Measurements from ENCODE around the gene OR10J1. TPM values are rescaled to one million over a fixed set of nuclear protein-coding genes. Genes with fewer than 3 reads are reported as not detected.
"Not testable (repeated sequence)": the region's sequence is repeated elsewhere in the genome, so short reads cannot be mapped to it uniquely, and the experiment has no call there.

OR10J1 gene, protein sequence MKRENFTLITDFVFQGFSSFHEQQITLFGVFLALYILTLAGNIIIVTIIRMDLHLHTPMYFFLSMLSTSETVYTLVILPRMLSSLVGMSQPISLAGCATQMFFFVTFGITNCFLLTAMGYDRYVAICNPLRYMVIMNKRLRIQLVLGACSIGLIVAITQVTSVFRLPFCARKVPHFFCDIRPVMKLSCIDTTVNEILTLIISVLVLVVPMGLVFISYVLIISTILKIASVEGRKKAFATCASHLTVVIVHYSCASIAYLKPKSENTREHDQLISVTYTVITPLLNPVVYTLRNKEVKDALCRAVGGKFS
- polyA plus RNA-seq (ENCODE audit: insufficient read length in 4 of 4): under 1 TPM in 1 of 4 donors, not detected in 3; 0.03 TPM

DNA sequence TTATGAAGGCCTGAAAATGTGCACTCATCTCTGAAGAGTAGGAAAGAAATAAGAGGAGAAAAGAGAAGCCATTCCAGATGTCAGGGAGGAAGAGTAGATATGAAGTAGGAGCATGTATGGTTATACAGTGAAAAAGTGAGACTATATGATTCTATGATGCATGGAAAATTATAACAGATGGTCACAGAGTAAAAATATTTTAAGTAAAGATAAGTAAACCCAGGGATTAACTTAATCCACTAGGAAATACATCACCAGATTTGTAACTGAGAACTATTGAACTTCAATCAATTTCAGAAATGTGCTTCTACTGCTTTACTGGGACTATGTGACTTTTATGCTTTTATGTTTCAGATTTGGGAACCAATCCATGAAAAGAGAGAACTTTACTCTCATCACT is at the start of gene OR10J1:
Gene OR10J1, plus strand, starts transcription at position 301 of the 400 bp plus-strand sequence. Its CDS starts 70 bp downstream, at position 371.
- no peak for DNase-seq (ENCODE audit: low read depth in 4 of 4, low spot score in 3 of 4)

DNA sequence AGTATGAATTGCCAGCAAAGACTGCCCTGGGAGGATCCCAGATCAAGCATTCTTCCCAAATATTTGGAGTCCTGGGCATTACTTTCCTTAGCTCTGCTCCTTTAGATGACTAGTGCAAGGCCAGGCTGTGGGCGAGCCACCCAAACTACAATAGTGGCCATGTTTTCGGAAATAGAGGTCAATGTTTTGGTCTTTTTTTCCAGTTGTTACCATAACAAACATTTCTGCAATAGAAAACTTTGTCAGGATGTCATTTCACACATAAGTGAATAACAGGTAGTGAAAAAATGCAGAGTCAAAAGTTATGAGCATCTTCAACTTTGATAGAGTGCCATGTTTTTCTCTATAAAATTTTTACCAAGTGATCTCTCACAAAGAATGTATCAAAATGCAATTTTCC is 32.7 kb upstream of the OR10J1 start:
- DNase-seq (ENCODE audit: low read depth in 4 of 4, low spot score in 3 of 4): no peak

DNA sequence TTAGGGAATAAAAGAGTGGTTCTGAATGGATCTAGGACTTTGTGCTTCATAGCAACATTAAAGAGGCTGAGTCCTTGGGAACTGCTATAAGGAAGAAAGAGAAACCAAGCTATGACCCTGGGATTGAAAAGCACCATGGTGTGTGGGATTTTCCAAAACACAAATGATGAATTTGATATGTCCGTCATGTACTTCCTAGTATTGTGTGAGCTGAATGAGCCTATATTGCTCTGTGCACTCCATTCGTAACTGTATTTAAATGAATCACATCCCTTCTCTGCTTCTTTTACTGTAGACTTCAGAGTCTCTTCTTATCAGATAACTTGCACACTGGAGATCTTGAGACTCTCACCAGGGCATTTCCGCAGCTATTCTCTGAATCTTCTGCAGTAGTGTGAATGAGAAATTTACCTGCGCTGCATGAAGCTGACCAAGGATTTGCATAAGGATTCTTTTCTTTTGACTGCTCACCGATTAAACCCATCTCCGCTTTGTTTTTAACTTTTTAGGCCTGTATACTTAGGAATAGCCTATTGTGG is 30.6 kb upstream of the OR10J1 start:
- no peak for DNase-seq (ENCODE audit: low read depth in 4 of 4, low spot score in 3 of 4)

DNA sequence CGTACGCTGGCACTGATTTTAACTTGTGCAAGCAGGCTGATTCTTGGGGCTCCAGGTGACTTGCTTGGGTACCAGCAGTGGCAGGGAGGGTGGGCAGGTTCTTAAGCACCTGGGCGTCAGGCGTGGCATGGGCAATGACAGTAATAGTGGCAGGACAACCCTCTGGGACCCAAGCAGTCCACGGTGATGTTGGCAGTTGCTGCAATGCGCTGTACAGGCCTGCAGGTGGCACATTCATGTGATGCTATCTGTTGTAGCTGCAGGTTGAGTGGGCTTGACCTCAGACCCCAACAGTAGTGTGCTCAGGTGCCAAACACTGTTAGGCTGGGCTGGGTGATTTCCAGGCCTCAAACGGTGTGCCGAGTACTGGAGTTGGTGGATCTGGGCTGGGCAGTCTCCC is 17.7 kb upstream of the OR10J1 start:
- no peak for DNase-seq (ENCODE audit: low read depth in 4 of 4, low spot score in 3 of 4)

DNA sequence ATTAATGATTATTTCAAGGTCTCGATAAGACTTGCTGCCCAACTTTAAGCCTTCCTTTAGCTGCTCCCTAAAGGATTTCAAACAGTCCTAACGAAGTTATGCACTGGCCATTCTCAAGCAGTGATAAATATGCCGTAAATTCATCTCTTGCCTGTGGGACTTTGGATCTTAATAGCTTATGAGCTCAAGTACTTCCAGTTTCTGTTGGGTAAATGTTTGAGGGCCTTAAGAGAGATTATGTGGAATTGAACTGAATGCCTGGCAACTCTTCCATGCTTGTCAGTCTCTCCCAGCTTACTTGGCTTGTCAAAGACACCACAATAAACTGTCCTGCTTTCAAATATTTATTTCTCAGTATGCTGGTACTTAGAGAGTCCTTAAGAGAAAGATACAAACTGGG is 11.0 kb upstream of the OR10J1 start:
- no peak for DNase-seq (ENCODE audit: low read depth in 4 of 4, low spot score in 3 of 4)

DNA sequence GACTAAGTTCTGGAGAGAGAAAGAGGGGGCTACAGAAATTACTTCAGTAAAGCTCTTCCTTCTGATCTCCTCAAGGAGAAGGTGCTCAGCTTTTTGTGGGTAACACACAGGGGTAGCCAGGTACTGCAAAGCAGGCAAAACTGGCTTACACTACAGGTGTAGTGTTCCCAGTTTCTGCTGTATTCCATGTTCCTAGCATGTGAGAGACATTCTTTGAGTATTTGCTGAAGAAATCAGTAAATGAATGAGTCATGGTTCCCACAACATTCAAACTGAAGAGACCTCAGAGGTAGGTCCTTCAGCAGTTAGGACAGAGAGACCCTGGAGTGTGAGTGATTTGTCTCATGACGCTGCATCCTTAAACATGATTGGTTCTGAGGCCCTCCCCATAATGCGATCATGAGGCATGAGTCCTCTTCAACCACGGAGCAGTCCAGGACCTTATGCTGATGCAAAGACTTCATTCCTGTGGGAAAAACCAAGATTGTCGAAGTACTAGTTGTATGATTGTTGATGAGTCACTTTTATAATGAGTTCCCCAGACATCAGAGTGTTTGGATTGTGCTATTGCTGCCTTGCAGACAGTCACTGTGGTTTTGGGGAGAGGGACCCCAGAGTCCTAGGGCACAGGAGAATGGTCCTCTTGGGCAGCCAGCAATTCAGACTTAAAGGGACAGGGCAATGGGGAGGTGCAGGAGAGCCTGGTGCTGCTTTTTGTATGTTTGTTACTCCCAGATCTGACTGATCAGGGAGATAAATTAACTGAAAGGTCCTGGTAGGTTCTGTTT is 10.3 kb upstream of the OR10J1 start:
- no peak for DNase-seq (ENCODE audit: low read depth in 4 of 4, low spot score in 3 of 4)

DNA sequence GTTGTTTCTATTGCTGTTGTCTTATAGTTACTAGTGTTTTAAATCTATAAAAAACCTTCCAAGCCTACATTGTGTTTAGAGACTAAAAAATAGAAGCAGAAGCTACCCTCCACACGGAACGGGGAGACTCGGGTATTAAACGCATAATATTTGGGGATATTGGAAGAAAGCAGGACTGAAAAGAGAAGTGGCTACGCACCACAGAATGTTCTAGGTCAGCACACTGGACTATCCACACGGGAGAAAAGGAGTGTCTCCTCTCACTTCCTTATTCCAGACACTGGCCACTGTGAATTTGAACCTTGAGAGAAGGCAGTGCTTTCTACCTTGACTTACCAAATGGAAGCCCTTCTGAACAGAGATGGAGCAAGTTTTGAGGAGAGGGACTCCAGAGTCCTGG is 8.5 kb upstream of the OR10J1 start:
- DNase-seq (ENCODE audit: low read depth in 4 of 4, low spot score in 3 of 4): no peak

DNA sequence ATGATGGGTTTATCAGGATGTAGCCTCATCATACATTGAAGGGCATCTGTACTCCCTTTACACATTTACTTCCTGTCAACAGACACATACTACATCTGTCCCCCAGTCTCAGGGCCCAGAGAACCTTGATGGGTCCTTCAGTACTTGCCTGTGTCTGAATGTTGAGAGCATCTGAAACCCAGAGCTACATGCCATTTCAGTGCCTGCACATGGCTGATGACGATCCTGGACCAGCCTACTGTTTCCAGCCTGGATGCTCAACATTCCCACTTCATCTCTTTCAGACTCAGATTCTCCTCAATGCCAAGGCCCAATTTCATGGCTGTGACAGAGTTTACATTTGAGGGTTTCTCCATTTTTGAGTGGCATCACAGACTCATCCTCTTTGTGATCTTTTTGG is 7.6 kb upstream of the OR10J1 start, which contains the start of gene OR10J4:
Gene OR10J4, plus strand, starts transcription at position 301 of the 400 bp plus-strand sequence.
- DNase-seq (ENCODE audit: low read depth in 4 of 4, low spot score in 3 of 4): no peak

DNA sequence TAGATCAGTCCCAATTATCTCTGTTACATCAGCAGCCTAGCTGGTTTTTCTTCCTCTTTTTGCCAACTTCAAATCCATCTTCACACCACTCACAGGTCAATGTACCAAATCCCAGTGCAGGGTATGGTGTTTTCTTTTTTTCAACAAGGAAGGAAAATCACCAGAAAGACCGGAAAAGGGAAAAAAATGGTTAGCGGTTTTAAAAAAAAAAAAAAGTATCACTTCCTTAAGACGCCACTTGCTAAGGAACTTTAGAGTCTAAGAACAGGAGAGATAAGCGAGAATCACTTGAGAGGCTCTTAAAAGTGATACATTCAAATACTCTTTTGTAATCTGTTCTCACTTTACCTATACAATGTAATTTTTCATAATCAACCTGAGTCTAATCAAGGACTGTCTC is 3.1 kb upstream of the OR10J1 start:
- DNase-seq (ENCODE audit: low read depth in 4 of 4, low spot score in 3 of 4): no peak

DNA sequence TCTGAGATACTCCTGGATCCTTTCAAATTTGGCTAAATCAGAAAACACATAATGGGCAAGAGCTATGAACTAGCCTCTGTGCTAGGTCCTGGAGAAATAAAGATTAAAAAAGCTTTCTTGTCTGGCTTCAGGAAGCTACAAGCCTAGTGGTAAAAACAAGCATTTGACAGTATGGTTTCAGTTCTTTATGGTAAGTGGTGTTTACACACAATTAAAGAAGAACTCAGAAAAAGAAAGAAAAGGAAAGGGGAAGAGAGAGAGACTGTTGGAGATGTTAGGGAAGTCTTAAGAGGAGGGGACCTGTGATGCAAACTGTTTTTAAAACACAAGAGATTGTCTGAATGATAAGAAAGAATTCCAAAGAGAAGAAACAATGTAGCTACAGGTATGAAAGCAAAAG is 1.8 kb downstream of the OR10J1 start:
- DNase-seq (ENCODE audit: low read depth in 4 of 4, low spot score in 3 of 4): no peak

DNA sequence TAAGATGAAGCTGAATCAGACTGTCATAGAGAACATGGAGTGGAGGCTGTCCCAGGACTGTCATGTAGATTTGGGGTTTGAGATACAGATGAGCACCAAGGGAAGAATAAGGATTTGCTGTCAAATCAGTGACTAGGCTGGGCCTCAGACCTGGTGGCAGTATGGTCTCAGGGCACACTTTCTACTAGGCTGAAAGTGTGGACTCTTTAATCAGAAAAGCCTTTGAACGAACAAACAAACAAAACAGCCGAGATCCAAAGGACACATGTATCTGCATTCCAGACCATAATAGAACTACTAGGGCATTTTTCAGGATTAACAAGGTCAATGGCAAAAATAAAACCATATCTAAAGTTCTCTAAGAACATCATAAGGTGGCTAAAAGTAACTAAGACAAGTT is 2.9 kb downstream of the OR10J1 start:
- no peak for DNase-seq (ENCODE audit: low read depth in 4 of 4, low spot score in 3 of 4)

DNA sequence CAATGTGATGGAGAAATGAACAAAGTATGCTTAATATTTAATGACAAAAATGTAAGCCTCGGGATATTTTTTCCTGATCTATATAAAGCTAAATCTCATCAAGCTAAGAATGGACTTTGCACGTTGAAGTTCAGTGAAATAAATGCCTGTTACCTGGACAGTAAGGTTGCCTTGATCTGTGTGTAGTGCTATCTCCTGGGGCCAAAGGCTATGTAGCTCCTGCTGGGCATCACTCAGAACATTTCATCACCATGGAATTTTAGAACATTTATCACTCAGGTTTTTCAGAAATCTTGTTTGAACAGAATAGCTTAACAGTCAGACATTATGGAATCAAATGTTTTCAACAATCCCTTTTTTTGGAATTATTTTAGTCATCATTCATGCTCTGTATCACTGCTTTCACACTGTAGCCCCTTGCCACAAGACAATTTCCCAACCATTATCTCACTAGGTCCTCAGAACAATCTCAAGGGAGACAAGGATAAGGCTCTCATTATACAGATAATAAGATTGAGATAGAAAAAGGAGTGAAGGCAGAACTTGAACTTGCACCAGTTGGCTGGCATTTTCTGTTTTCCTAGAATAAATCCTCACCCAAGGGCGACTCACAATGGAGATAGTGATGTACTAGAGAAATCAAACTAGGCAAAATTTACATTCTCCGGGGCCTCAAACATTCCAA is 3.7 kb downstream of the OR10J1 start:
- no peak for DNase-seq (ENCODE audit: low read depth in 4 of 4, low spot score in 3 of 4)

DNA sequence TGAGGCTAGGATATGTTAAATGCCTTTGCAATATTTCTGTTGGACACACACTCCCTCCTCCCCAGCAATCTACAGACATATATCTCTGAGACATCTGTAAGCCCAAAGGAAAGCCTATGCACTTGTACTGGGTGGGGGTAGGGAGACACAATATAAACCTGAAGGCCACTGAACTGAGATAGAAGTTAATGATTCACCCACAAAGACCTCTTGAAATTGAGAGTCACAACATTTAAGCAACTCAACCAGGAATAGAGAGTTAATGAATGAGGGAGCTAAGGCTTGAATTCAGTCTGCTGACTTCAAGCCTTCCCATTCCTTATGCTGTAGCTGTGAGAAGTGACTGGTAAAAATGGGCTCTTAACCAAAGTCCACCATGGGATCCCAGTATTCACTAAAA is 5.0 kb downstream of the OR10J1 start:
- peak in 3 of 4 donors; percentile 11 to 30 (median 22) for DNase-seq (ENCODE audit: low read depth in 4 of 4, low spot score in 3 of 4)

DNA sequence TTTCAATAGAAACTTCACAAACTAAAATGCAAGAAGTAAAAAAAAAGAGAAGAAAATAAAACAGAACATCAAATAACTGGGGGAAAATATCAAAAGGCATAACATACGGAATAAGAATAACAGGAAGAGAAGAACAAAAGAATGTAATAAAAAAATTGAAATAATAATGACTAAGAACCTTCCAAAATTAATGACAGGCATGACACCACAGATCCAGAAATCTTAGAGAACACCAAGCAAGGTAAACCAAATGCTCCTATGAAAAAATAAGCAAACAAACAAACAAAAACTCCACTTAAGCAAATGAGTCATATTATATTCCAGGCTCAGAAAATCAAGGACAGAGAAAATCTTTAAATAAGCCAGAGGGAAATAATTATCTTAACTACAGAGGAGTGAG is 8.7 kb downstream of the OR10J1 start:
- DNase-seq (ENCODE audit: low read depth in 4 of 4, low spot score in 3 of 4): no peak

DNA sequence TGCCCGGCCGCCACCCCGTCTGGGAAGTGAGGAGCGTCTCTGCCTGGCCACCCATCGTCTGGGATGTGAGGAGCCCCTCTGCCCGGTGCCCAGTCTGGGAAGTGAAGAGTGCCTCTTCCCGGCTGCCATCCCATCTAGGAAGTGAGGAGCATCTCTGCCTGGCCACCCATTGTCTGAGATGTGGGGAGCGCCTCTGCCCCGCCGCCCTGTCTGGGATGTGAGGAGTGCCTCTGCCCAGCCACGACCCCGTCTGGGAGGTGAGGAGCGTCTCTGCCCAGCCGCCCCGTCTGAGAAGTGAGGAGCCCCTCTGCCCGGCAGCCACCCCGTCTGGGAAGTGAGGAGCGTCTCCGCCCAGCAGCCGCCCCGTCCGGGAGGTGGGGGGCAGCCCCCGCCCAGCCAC is 10.1 kb downstream of the OR10J1 start:
- DNase-seq (ENCODE audit: low read depth in 4 of 4, low spot score in 3 of 4): not testable (repeated sequence)

DNA sequence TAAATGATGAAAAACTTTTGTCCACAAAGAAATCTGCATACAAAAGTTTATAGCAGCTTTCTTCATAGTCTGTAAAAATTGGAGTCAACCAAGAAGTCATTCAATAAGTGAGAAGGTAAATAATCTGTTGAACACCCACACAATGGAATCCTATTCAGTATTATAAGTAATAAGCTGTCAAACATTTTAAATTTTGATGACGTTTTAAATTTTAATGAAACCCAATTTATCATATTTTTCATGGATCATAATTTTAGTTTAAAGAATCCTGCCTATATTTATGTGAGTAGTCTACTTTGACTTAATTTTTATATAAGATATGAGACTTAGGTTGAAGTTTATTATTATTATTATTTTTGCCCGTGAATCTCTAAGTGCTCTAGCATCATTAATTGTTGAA is 20.0 kb downstream of the OR10J1 start:
- no peak for DNase-seq (ENCODE audit: low read depth in 4 of 4, low spot score in 3 of 4)

DNA sequence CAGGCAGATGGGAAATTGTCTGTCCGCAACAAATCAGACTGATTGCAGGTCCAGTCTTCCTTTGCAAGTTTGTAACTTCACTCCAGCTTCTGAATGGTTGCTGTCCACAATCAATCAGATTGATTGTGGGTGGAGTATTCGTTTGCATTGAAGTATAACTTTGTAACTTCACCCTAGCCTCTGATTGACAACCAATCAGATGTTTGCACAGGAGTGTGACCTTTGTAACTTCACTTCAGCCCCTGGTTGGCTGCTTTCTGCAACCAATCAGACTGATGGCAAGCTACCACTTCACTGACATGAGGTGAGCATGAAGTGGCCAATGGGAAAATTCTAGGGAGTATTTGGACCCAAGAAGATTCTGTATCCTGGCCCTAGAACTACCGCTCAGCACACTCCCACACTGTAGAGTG is 25.7 kb downstream of the OR10J1 start:
- no peak for DNase-seq (ENCODE audit: low read depth in 4 of 4, low spot score in 3 of 4)

DNA sequence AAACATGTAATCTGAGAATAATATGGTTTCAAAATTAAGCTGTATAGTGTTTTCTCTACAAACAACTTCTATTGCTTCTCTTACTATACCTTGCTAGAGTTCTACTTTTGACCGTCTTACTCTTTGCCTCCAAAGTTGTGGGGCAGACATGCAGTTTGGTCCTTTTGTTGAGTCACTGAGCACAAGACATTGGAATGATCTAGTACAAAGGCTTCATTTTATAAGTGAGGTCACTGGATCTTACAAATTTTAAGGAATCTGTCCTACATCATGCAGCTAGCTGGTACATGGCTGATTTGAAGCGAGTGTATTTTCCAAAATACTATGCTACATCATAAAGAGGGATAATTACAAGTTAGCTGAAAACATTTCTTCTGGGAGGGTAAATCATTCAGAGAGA is 28.8 kb downstream of the OR10J1 start:
- DNase-seq (ENCODE audit: low read depth in 4 of 4, low spot score in 3 of 4): no peak

DNA sequence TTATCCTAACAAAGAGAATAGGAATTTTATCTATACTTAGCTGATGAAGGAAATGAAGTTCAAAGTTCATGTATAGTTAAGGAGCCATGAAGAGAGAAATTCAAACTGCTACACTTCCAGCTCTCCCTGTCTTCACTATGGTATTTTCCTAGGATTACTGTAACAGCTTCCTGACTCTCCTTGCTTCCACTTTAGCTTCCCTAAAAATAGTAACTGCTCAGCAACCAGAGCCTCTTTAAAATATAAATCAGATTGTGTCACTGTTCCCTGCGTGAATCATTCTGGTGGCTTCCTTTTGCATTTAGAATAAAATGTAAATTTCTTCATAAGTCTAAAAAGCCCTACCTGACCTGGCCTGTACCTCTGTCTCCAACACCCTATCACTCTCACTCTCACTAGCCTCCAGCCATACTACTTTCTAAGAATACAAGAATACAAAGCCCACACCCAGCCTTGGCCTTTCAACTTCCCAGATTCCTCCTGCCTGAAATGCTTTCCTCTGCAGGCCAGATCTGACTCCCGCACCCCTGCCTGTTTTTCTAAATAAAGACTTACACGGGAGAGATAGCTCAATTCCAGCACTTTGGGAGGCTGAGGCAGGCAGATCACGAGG is 30.5 kb downstream of the OR10J1 start:
- DNase-seq (ENCODE audit: low read depth in 4 of 4, low spot score in 3 of 4): no peak

DNA sequence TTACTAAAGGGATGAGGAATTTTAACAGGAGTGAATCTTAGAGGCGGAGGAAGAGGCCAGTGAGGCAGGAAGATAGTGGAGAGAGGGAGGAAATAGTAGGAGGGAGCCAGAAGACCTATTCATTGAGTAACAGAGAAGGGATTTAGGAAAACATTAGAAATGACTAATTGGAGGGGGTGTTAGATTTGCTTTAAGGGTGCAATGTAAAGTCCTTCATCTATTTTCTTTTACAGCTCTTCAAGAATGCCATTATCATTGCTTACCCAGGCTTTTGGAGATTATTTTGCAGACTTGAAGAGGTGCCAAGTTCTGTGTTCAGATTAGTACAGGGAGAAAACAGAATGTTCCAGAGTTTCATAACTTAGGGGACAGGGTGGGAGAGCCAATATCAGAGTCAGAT is 33.8 kb downstream of the OR10J1 start:
- no peak for DNase-seq (ENCODE audit: low read depth in 4 of 4, low spot score in 3 of 4)

DNA sequence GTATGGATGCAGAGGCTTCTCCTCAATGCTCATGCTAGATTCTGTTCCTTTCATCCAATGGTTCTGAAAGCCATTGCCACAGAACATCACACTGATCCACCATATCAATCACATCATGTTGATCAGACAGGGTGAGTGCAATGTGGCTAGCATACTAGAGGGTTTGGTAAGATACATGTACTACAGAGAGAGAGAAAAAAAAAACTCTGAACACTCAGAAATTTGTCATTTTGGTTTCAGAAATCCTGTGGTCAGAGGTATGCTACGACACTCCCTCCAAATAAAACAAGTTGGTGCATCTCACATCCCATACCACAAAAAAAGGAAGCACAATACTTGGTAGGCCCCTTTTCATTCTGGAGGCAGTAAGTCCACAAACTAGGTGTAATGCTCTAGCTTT is 35.4 kb downstream of the OR10J1 start:
- no peak for DNase-seq (ENCODE audit: low read depth in 4 of 4, low spot score in 3 of 4)

Measured in right renal pelvis (tissue), 4 donors.